ENCODE data around the gene KCNIP4.

DNA sequence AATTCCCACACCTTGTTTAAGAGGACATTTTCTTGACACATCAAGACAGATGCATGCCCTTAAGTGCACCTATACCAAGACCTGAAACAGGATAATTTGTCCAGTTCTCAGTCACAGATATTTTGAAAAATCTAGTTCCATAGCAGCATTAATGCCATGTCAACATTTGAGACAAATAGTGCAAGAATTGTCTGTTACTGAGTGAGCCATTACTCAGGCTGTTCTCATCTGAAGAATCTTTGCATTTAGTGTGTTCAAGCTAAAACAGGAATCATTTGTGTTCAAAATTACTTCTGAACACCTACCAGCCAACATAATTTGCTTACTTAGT, 354.9 kb downstream of the KCNIP4 start:
- TF ChIP-seq EZH2 (IDR thresholded peaks at IDR 0.05; ENCODE audit: borderline replicate concordance, insufficient read depth, low read depth, low read length, poor library complexity, severe bottlenecking): no peak
- TF ChIP-seq, protein P1, sequence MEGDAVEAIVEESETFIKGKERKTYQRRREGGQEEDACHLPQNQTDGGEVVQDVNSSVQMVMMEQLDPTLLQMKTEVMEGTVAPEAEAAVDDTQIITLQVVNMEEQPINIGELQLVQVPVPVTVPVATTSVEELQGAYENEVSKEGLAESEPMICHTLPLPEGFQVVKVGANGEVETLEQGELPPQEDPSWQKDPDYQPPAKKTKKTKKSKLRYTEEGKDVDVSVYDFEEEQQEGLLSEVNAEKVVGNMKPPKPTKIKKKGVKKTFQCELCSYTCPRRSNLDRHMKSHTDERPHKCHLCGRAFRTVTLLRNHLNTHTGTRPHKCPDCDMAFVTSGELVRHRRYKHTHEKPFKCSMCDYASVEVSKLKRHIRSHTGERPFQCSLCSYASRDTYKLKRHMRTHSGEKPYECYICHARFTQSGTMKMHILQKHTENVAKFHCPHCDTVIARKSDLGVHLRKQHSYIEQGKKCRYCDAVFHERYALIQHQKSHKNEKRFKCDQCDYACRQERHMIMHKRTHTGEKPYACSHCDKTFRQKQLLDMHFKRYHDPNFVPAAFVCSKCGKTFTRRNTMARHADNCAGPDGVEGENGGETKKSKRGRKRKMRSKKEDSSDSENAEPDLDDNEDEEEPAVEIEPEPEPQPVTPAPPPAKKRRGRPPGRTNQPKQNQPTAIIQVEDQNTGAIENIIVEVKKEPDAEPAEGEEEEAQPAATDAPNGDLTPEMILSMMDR (IDR thresholded peaks at IDR 0.05): no peak
